Activated CD8-positive, alpha-beta T cell treated with anti-CD3 and anti-CD28 coated beads for 36 hours (primary cell): Measurements from ENCODE around the gene DNAJB12. TPM values are rescaled to one million over a fixed set of nuclear protein-coding genes. Genes with fewer than 3 reads are reported as not detected.
"Not testable (repeated sequence)": the region's sequence is repeated elsewhere in the genome, so short reads cannot be mapped to it uniquely, and the experiment has no call there.

Source experiments
- ATAC-seq: fragments of 200-7000 bp; cut with Tn5 transposase; one replicate; pipeline ENCODE4 v1.10.0; 2021; ENCODE audit warnings: mild to moderate bottlenecking, moderate library complexity
- CTCF ChIA-PET: fragments of 350-600 bp; sonication (Branson Sonifier 250); formaldehyde crosslinking; loops from one replicate; lab custom pipeline; 2021; ENCODE audit warnings: antibody characterized with exemption; lab: Charles Lee
- POLR2A ChIA-PET: fragments of 350-600 bp; sonication (Branson Sonifier 250); formaldehyde crosslinking; loops from one replicate; lab custom pipeline; 2021; ENCODE audit warnings: antibody characterized with exemption; lab: Charles Lee
- DNase-seq: peaks from one replicate; pipeline ENCODE4 v3.0.0-alpha.2; 2020
- H3K27ac Mint-ChIP-seq: one replicate; pipeline ENCODE4 v1.8.0; 2021; ENCODE audit warnings: mild to moderate bottlenecking, mixed read lengths
- H3K27me3 Mint-ChIP-seq: one replicate; pipeline ENCODE4 v1.8.0; 2021; ENCODE audit warnings: mixed read lengths
- H3K36me3 Mint-ChIP-seq: one replicate; pipeline ENCODE4 v1.8.0; 2021; ENCODE audit warnings: low read depth, mixed read lengths
- H3K4me1 Mint-ChIP-seq: one replicate; pipeline ENCODE4 v1.8.0; 2021; ENCODE audit warnings: low read depth, mixed read lengths
- H3K4me3 Mint-ChIP-seq: one replicate; pipeline ENCODE4 v1.8.0; 2021; ENCODE audit warnings: mild to moderate bottlenecking, moderate library complexity, mixed read lengths
- H3K9me3 Mint-ChIP-seq: one replicate; pipeline ENCODE4 v1.8.0; 2021; ENCODE audit warnings: mixed read lengths
- CTCF ChIP-seq: fragments of 200-600 bp; IDR thresholded peaks from one replicate; pipeline ENCODE4 v1.8.0; 2022; ENCODE audit warnings: antibody characterized with exemption, mild to moderate bottlenecking
- intact Hi-C: fragments of 100-400 bp; cut with micrococcal nuclease; formaldehyde crosslinking; loops from one replicate; pipeline ENCODE4 v1.10.0; 2022
- total RNA-seq, 2 experiments: library from RNA; stranded (reverse); gene quantifications; one replicate each; pipeline ENCODE4 v1.2.3, GENCODE V29; 2021

DNAJB12 gene
- total RNA-seq, 2 experiments from 2014 or later: 17.1 to 17.5 TPM

GRCh38 chr10:72330069-72330426 lies 24.7 kb downstream of the DNAJB12 start:
- Mint-ChIP-seq H3K27ac (peak overlapping the region; percentile 97), H3K4me3 (peak overlapping the region; percentile 89), H3K4me1 (peaks cover 78% of the 10 kb centered on the region), H3K27me3 (peaks cover 2% of the 10 kb centered on the region), H3K36me3 (peaks cover 34% of the 10 kb centered on the region), H3K9me3 (peaks cover 1% of the 10 kb centered on the region)
- intact Hi-C loops: loop anchor here (5.0 to 10.0 kb wide), 3 partner anchors 38 to 245 kb away; partner anchors contain the start of genes ANAPC16, ASCC1 and SPOCK2
- no peak for TF ChIP-seq CTCF
- POLR2A ChIA-PET: interaction anchor here (4.5 to 28.1 kb wide), 4 partner anchors 9 to 69 kb away, joined by 23 to 796 read pairs (median 210); partner anchors contain the start of gene DDIT4
- CTCF ChIA-PET: interaction anchor here (1.0 to 4.1 kb wide), 5 partner anchors 13 to 280 kb away, joined by 3 to 33 read pairs (median 8); partner anchors contain the start of gene DDIT4
- no peak for ATAC-seq
- no peak for DNase-seq

- Mint-ChIP-seq H3K9me3 (peaks cover 1% of the 10 kb centered on the region), H3K36me3 (peaks cover 30% of the 10 kb centered on the region), H3K4me1 (peaks cover 77% of the 10 kb centered on the region), H3K27me3 (peaks cover 2% of the 10 kb centered on the region), H3K27ac (peak overlapping the region; percentile 97), H3K4me3 (peak overlapping the region; percentile 89)
- no peak for TF ChIP-seq CTCF
- CTCF ChIA-PET: interaction anchor here (0.8 to 4.1 kb wide), 8 partner anchors 11 to 279 kb away, joined by 3 to 33 read pairs (median 4); partner anchors contain the start of gene DDIT4
- DNase-seq (peak; percentile 45), ATAC-seq (no peak)
- POLR2A ChIA-PET: interaction anchor here (1.2 to 28.1 kb wide), 5 partner anchors 9 to 69 kb away, joined by 3 to 796 read pairs (median 129); partner anchors contain the start of gene DDIT4
- intact Hi-C loops: loop anchor here (5.0 to 10.0 kb wide), 3 partner anchors 37 to 245 kb away; partner anchors contain the start of genes ANAPC16, ASCC1 and SPOCK2
Measured at GRCh38 chr10:72329290-72330068, 25.2 kb downstream of the DNAJB12 start.

GRCh38 chr10:72328829-72329204 lies 25.9 kb downstream of the DNAJB12 start:
- CTCF ChIA-PET: interaction anchor here (0.8 to 4.1 kb wide), 7 partner anchors 9 to 106 kb away, joined by 3 to 33 read pairs (median 6); partner anchors contain the start of gene DDIT4
- Mint-ChIP-seq H3K4me3 (peak overlapping the region; percentile 89), H3K36me3 (peaks cover 25% of the 10 kb centered on the region), H3K4me1 (peaks cover 76% of the 10 kb centered on the region), H3K27me3 (peaks cover 2% of the 10 kb centered on the region), H3K9me3 (peaks cover 1% of the 10 kb centered on the region), H3K27ac (peak overlapping the region; percentile 97)
- DNase-seq: peak; percentile 81
- ATAC-seq: peak; percentile 42
- POLR2A ChIA-PET: interaction anchor here (1.1 to 28.1 kb wide), 6 partner anchors 8 to 253 kb away, joined by 3 to 796 read pairs (median 76); partner anchors contain the start of gene DDIT4
- intact Hi-C loops: no loop called here
- TF ChIP-seq CTCF: no peak

GRCh38 chr10:72328045-72328828 lies 26.5 kb downstream of the DNAJB12 start:
- no peak for TF ChIP-seq CTCF
- peak; percentile 1 for ATAC-seq
- POLR2A ChIA-PET: interaction anchor here (0.6 to 28.1 kb wide), 18 partner anchors 7 to 268 kb away, joined by 3 to 796 read pairs (median 4); partner anchors contain the start of genes DDIT4 and SPOCK2

GRCh38 chr10:72326665-72327603 lies 27.8 kb downstream of the DNAJB12 start:
- H3K4me3 Mint-ChIP-seq: peak overlapping the region; percentile 89
- H3K27ac Mint-ChIP-seq: peak overlapping the region; percentile 97
- DNase-seq (peak; percentile 88), ATAC-seq (peak; percentile 1)
- H3K27me3 Mint-ChIP-seq, H3K9me3 Mint-ChIP-seq, intact Hi-C loops: not testable (repeated sequence)
- ChIA-PET POLR2A (interaction anchor here (0.7 to 28.1 kb wide), 25 partner anchors 6 to 247 kb away, joined by 3 to 796 read pairs (median 4); partner anchors contain the start of genes ANAPC16, ASCC1, DDIT4 and SPOCK2), CTCF (interaction anchor here (0.8 to 3.5 kb wide), 8 partner anchors 11 to 247 kb away, joined by 3 to 31 read pairs (median 4); partner anchors contain the start of gene DDIT4)
- H3K4me1 Mint-ChIP-seq: peaks cover 77% of the 10 kb centered on the region
- H3K36me3 Mint-ChIP-seq: peaks cover 14% of the 10 kb centered on the region

More at GRCh38 chr10:72328045-72328828, 26.5 kb downstream of the DNAJB12 start:
- Mint-ChIP-seq H3K27ac (peak overlapping the region; percentile 97), H3K4me1 (peaks cover 76% of the 10 kb centered on the region), H3K27me3 (peaks cover 2% of the 10 kb centered on the region), H3K9me3 (peaks cover 1% of the 10 kb centered on the region), H3K4me3 (peak overlapping the region; percentile 89), H3K36me3 (peaks cover 21% of the 10 kb centered on the region)
- CTCF ChIA-PET: interaction anchor here (1.0 to 4.1 kb wide), 7 partner anchors 9 to 105 kb away, joined by 4 to 33 read pairs (median 8); partner anchors contain the start of gene DDIT4
- peak; percentile 58 for DNase-seq
- intact Hi-C loops: no loop called here
